ENCODE results near the gene CROCC.

GRCh38 chr1:16989676-16990391 lies 68.1 kb downstream of the CROCC start:
- TF ChIP-seq CTCF (IDR thresholded peaks at IDR 0.05) (no peak), POLR2A (IDR thresholded peaks at IDR 0.05) (no peak)

All from lower leg skin (tissue), 3 donors.